Stimulated activated CD8-positive, alpha-beta memory T cell treated with anti-CD3 and anti-CD28 coated beads, Interleukin-12 subunit alpha, Interleukin-12 subunit beta, amount 100 ng/mL, for 4 hours (primary cell): ENCODE measurements around the gene B9D2.
A peak's percentile ranks its signal among the peaks of the same experiment; 100 is the strongest.
"Not testable (repeated sequence)": the region's sequence is repeated elsewhere in the genome, so short reads cannot be mapped to it uniquely, and the experiment has no call there.

Source experiments
- DNase-seq: peaks from one replicate; pipeline ENCODE4 v3.0.0-alpha.2; 2020; ENCODE audit warnings: low read depth

The B9D2 gene

GRCh38 chr19:41391618-41392017 is 27.7 kb upstream of the B9D2 start:
- no peak for DNase-seq

GRCh38 chr19:41386442-41386841 is 22.5 kb upstream of the B9D2 start:
- DNase-seq = no peak

GRCh38 chr19:41384351-41384750 is 20.4 kb upstream of the B9D2 start:
- DNase-seq = no peak

- not testable (repeated sequence) for DNase-seq
Measured at GRCh38 chr19:41381536-41381935, 17.6 kb upstream of the B9D2 start.

- DNase-seq = no peak
Measured at GRCh38 chr19:41377977-41378709, 14.2 kb upstream of the B9D2 start.

GRCh38 chr19:41376998-41377365 is 13.0 kb upstream of the B9D2 start:
- peak; percentile 28 for DNase-seq

GRCh38 chr19:41376241-41376997 is 12.5 kb upstream of the B9D2 start, which contains the start of gene TMEM91:
TMEM91 (plus strand) TSS chr19:41376533; CDS start chr19:41378310, 1,777 bp downstream.
- DNase-seq = no peak

- no peak for DNase-seq
Measured at GRCh38 chr19:41373993-41374392, 10.0 kb upstream of the B9D2 start.

- DNase-seq = no peak
Measured at GRCh38 chr19:41372501-41372900, 8.6 kb upstream of the B9D2 start.

- DNase-seq = no peak
Measured at GRCh38 chr19:41371541-41371940, 7.6 kb upstream of the B9D2 start.

- DNase-seq = not testable (repeated sequence)
Measured at GRCh38 chr19:41371119-41371518, 7.2 kb upstream of the B9D2 start.

GRCh38 chr19:41369769-41370168 is 5.8 kb upstream of the B9D2 start:
- no peak for DNase-seq

- no peak for DNase-seq
Measured at GRCh38 chr19:41367848-41368301, 3.9 kb upstream of the B9D2 start.

- DNase-seq = no peak
Measured at GRCh38 chr19:41366089-41366488, 2.1 kb upstream of the B9D2 start.

- no peak for DNase-seq
Measured at GRCh38 chr19:41364524-41365391, 809 bp upstream of the B9D2 start.

- DNase-seq = no peak
Measured at GRCh38 chr19:41363371-41363752, 587 bp downstream of the B9D2 start.

- DNase-seq = no peak
Measured at GRCh38 chr19:41362143-41362847, 1.7 kb downstream of the B9D2 start.

- no peak for DNase-seq
Measured at GRCh38 chr19:41359741-41360140, 4.2 kb downstream of the B9D2 start.

GRCh38 chr19:41357746-41358145 is 6.2 kb downstream of the B9D2 start:
- DNase-seq = no peak

GRCh38 chr19:41356984-41357739 is 6.8 kb downstream of the B9D2 start:
- DNase-seq = no peak

GRCh38 chr19:41355802-41356201 is 8.1 kb downstream of the B9D2 start:
- no peak for DNase-seq
